ENCODE measurements around the gene TIMD4. TPM values are rescaled to one million over a fixed set of nuclear protein-coding genes. Genes with fewer than 3 reads are reported as not detected.

TIMD4 gene
- total and polyA plus RNA-seq, 9 of the 15 experiments (the other 6 are each of a cell fraction or from before 2014, with no cell fraction given) = not detected

- ChIA-PET POLR2A (no interaction called here), CTCF (ENCODE audit: low intra/inter-chr PET ratio) (no interaction called here)
- Histone ChIP-seq H3K27ac (ENCODE audit: extremely low read depth, low read depth, low read length) (no peak overlapping the region), H3K9ac (ENCODE audit: insufficient read depth in 1 of 2, low read depth in 2 of 2, low read length in 2 of 2) (no peak overlapping the region), H3K9me1 (ENCODE audit: control insufficient read depth, insufficient read depth, low read length) (no peaks in the 10 kb centered on the region), H3K4me1 (replicated peaks in 1 of 2; ENCODE audit: control insufficient read depth in 2 of 2, insufficient read depth in 2 of 2, low read length in 2 of 2) (no peaks in the 10 kb centered on the region), H3K4me3 (no peak overlapping the region), H3K9me3 (replicated peaks; ENCODE audit: control insufficient read depth, insufficient read depth, low read depth, low read length) (no peaks in the 10 kb centered on the region), H3K79me2 (ENCODE audit: control insufficient read depth, insufficient read depth, low read length) (no peaks in the 10 kb centered on the region), H3K4me2 (ENCODE audit: insufficient read depth, low read length) (no peak overlapping the region), H2AFZ (ENCODE audit: low read depth, low read length) (no peak overlapping the region), H3K36me3 (ENCODE audit: control insufficient read depth, insufficient read depth, low read length) (no peaks in the 10 kb centered on the region), H3K27me3 (ENCODE audit: control insufficient read depth in 2 of 2, insufficient read depth in 2 of 2, low read length in 2 of 2) (no peaks in the 10 kb centered on the region), H4K20me1 (replicated peaks; ENCODE audit: control insufficient read depth, insufficient read depth, low read length) (no peaks in the 10 kb centered on the region)
- WGBS (ENCODE audit: insufficient coverage, low coverage, missing lambda C conversion rate) = 3% methylated on average over 3 of the region's 3 CpGs
- DNase-seq (ENCODE audit: extremely low read depth in 1 of 4, low spot score in 3 of 4) (no peak), FAIRE-seq (no peak), ATAC-seq (no peak)
- no TSS peak for BruUV-seq (replicated peaks)
- in situ Hi-C loops (cut with MboI) = no loop called here
- intact Hi-C loops (cut with micrococcal nuclease) = no loop called here
- TF ChIP-seq TAF1 (IDR thresholded peaks at IDR 0.05; ENCODE audit: control insufficient read depth, extremely low read depth, insufficient read depth, low read length, severe bottlenecking) (no peak), MNT (conservative IDR thresholded peaks at IDR 0.05) (no peak), HLTF (IDR thresholded peaks at IDR 0.05) (no peak), ZNF133 (CRISPR knock-in tag; IDR thresholded peaks at IDR 0.05) (no peak), CHAMP1 (IDR thresholded peaks at IDR 0.05) (no peak), MCM3 (IDR thresholded peaks at IDR 0.05) (no peak), SMARCB1 (IDR thresholded peaks at IDR 0.05; ENCODE audit: insufficient read length, low read depth) (no peak), HMGN3 (IDR thresholded peaks at IDR 0.05; ENCODE audit: borderline replicate concordance, extremely low read depth, insufficient read length, low read depth, low read length) (no peak), ZNF318 (IDR thresholded peaks at IDR 0.05; ENCODE audit: borderline replicate concordance in 1 of 2, low read depth in 1 of 2) (no peak), POLR2AphosphoS2 (IDR thresholded peaks at IDR 0.05; ENCODE audit: low read length) (no peak)
Measured at GRCh38 chr5:156971848-156972525, 9.0 kb upstream of the TIMD4 start.
